KOPT-K1 (cell line): ENCODE data around the gene FRMPD3.
"Not testable (repeated sequence)": the region's sequence is repeated elsewhere in the genome, so short reads cannot be mapped to it uniquely, and the experiment has no call there.

Experiments
- H3K27ac ChIP-seq: fragments of 200-600 bp; sonication (generic); 2 replicates; pipeline ENCODE4 v1.5.1; 2016; ENCODE audit warnings: antibody characterized with exemption, mild to moderate bottlenecking, low read depth, low read length; ENCODE audit not compliant: poor library complexity, severe bottlenecking
- H3K36me3 ChIP-seq: fragments of 200-600 bp; sonication (generic); 2 replicates; pipeline ENCODE4 v1.5.1; 2017; ENCODE audit warnings: antibody characterized with exemption, mild to moderate bottlenecking, low read length, moderate library complexity; ENCODE audit not compliant: insufficient read depth
- H3K9me3 ChIP-seq: fragments of 200-600 bp; sonication (generic); 2 replicates; pipeline ENCODE4 v1.5.1; 2017; ENCODE audit warnings: antibody characterized with exemption, low read length, mild to moderate bottlenecking; ENCODE audit not compliant: insufficient read depth, poor library complexity, severe bottlenecking

Gene FRMPD3

DNA sequence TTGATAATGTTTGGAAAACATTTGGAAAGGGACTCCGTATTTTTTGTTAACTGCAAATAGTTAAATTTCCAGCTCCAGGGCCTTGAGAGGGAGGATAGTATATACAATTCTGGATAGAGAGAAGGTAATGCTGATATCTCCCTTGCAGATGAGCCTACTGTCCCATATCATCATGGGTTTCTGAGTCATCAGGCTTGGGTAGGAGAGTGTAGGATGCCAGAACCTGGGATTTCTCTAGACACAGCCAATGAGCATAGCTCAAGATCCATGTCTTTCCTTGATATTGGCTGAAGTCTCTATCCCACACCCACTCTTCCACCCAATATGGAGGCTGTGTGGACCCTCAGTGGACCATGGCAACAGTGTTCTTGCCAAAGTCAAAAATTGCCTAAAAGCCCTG is 7.8 kb downstream of the FRMPD3 start:
- no peaks in the 10 kb centered on the region for H3K9me3 ChIP-seq
- H3K27ac ChIP-seq = no peak overlapping the region
- no peaks in the 10 kb centered on the region for H3K36me3 ChIP-seq

DNA sequence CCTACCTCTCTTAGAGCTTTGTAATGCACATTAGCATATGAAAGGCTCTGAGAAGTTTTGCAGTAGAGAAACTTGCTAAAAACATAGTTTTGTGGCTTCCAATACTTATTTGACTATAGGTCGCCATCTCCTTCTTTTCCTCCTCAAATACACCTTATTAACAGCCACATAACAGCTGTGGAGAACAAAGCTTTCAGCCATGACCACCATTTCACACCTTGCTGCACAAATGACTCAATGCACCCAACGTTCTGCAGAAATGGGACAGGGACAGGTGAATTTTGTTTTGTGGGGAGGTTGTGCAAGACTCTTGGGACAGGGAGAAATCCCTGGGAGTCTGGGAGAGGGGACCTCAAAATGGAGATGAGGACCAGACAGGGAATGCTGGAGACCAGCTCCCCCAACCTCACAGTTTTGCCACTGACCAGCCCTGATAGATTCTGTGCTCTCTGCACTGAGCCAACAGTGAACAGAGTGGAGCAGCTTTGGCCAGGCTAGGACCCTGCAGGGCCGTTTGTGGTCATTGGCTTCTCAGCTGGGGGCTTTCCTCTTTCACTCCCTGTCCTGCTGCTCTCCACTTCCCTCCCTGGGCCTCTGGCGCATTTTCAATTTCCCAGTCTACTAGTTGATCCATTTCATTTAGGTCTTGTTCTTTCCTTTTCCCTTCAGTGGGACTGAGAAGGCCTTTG is 16.6 kb downstream of the FRMPD3 start:
- H3K27ac ChIP-seq = no peak overlapping the region
- H3K9me3 ChIP-seq = no peaks in the 10 kb centered on the region
- no peaks in the 10 kb centered on the region for H3K36me3 ChIP-seq

DNA sequence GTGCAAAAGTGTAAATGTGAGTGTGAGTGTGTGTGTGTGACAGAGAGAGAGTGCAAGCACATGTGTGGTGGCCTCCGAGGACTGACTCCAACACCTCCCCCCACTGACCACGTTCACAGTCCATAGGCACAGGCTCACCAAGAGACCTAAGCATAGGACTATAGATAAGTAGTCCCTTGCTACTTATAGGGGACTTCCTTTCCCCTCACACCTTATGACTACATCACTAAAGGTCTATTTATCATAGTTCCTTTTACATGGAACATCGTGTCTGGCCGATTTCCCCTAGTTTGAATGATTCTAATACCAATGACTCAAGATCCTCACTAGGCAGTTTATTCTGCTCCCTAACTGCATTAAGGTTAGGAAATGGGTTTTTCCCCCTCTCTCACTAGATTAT is 17.8 kb downstream of the FRMPD3 start:
- Histone ChIP-seq H3K36me3 (no peaks in the 10 kb centered on the region), H3K9me3 (no peaks in the 10 kb centered on the region), H3K27ac (no peak overlapping the region)

DNA sequence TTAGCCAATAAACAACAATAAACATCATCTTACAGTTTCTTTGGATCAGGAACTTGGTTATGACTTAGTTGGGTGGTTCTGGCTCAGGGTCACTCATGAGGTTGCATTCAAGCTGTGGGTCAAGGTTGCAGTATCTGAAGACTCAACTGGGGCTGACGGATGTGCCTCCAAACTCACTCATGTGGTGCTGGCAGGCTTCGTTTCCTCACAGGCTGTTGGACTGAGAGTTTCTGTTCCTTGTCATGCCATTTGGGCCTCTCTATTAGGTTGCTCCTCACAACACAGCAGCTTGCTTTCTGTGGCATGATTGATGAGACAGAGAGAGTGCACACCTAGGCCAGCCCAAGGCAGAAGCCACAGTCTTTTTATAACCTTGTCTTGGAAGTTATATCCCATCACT is 20.7 kb downstream of the FRMPD3 start:
- Histone ChIP-seq H3K36me3 (no peaks in the 10 kb centered on the region), H3K27ac (no peak overlapping the region), H3K9me3 (no peaks in the 10 kb centered on the region)

DNA sequence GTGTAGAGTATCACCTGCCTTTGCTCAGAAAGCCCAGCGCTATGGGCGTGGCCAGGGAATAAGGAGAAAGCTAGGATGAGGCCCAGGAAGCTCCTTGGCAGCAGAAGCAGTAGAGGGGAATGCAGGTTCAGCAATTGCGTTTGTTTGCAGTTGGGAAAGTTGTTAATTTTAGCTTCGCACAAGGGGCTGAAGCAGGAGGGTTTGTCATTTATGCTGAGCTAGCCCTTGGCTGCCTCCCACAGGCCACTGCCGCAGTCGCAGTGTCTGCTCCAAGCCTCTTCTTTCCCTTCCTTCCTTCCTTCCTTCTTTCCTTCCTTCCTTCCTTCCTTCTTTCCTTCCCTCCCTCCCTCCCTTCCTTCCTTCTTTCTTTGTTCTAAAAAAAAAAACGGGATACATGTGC is 21.5 kb downstream of the FRMPD3 start:
- Histone ChIP-seq H3K9me3 (no peaks in the 10 kb centered on the region), H3K36me3 (no peaks in the 10 kb centered on the region), H3K27ac (no peak overlapping the region)

DNA sequence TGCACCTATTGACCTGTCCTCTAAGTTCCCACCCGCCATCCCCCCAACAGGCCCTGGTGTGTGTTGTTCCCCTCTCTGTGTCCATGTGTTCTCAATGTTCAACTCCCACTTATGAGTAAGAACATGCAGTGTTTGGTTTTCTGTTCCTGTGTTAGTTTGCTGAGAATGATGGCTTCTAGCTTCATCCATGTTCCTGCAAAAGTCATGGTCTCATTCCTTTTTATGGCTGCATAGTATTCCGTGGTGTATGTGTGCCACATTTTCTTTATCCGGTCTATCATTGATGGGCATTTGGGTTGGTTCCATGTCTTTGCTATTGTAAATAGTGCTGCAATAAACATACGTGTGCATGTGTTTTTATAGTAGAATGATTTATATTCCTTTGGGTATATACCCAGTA is 22.0 kb downstream of the FRMPD3 start:
- H3K36me3 ChIP-seq, H3K27ac ChIP-seq: not testable (repeated sequence)

DNA sequence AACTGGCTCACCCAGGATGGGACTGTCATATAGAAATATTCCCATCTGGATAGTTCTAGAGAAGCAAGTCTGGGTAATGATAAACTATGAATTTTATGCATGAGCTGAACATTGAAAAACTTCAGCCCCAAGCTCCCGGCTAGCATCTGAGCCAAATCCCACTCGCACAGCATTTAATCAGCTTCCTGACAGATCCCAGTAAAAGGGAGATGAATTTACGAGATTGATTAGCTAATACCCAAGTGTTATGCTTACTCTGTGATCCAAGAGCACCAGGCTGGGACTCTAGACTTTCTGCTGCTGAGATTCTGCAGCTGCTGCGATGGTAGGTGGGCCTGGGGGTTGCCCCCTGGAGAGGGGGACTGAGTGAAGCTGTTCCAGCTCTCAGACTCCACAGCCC is 28.0 kb downstream of the FRMPD3 start:
- H3K36me3 ChIP-seq = no peaks in the 10 kb centered on the region
- H3K27ac ChIP-seq = no peak overlapping the region
- H3K9me3 ChIP-seq = no peaks in the 10 kb centered on the region

More for the DNA sequence above, 22.0 kb downstream of the FRMPD3 start:
- not testable (repeated sequence) for H3K9me3 ChIP-seq

DNA sequence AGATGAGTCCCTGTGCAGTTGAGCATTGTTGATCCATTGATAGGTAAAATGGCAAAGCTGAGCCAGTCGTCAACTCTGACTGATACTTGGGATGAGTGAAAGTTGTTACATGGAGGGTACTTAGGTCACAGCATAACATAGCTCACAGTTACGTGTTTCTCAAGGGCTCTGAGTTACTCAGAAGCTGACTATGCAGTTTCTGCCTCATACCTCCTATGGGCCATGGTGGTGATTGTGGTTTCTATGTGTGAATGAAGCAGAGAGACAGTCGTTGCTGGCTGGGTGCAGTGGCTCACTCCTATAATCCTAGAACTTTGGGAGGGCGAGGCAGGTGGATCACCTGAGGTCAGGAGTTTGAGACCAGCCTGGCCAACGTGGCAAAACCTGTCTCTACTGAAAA is 30.8 kb downstream of the FRMPD3 start:
- H3K27ac ChIP-seq = no peak overlapping the region
- H3K9me3 ChIP-seq = no peaks in the 10 kb centered on the region
- no peaks in the 10 kb centered on the region for H3K36me3 ChIP-seq

DNA sequence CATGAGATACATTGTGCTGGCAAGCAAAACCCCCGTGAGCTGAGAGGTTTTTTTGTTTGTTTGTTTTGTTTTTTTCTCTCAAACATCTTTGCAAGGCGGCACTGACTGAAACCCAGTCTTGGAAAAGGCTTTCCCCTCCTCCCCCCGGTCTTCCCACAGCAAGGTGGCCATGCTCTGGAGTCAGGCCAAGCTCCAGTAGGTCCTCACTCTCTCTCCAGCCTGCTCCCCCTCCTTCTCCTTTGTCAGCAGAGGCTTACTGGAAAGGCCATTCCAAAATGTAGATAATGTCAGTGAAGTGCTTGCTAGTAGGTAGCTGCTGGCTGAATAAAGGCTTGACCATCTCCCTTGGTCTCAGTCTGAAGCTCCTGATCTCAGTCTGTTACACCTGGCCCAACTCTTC is 32.6 kb downstream of the FRMPD3 start:
- Histone ChIP-seq H3K36me3 (no peaks in the 10 kb centered on the region), H3K9me3 (no peaks in the 10 kb centered on the region), H3K27ac (no peak overlapping the region)

DNA sequence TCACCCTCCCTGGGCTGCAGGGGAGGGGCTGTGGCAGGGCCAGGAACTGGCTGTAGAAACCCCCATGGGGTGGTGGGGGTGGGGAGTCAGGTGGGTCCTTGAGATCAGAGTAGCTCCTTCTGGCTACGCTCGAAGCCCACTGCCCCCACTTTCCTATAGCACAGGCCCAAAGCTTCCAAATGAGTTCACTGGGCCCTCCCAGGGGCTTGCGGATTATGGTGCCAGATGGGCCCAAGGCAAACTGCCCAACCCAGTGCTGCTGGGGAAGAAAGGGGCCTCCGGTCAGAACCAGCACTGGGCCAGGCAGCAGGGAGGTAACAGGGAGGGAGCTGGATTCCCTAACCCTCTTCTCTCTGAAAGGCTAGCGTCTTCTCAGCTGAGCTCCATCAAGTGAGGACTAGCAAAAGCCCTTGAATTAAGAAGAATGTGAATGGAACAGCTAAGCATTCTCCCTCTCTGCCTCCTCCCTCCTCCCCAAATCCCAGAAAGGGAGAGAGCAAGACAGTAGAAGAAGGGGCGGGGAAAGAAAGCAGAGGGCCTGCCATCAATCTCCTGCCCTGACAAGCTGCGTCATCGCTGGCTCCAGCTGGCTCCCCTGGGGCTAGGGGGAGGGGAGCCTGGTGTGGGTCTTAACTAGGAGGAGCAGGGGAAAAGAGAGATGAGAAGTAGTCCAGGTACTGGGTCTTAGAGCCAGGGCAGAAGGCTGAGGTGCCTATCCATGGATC is 34.7 kb downstream of the FRMPD3 start:
- no peak overlapping the region for H3K27ac ChIP-seq

DNA sequence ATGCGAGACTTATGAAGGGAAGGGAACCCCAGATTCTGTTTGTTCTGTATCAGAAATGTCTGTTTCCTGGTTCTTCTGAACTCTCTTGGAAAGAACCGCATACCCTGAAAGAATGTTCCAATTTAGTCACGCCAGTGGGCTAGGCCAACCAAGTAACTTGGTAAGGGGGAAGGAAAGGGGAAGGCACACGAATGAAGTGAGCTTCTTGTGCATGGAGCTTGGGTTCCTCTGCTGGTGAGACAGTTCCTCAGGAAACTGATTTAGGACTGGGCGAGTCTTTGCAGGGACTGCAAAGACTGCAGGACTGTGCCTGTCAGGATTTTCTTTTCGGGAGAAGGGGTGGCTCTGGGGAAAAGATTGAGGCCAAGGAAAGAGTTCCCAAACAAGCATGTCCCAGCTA is 35.6 kb downstream of the FRMPD3 start:
- H3K36me3 ChIP-seq = no peaks in the 10 kb centered on the region
- H3K9me3 ChIP-seq = no peaks in the 10 kb centered on the region
- H3K27ac ChIP-seq = no peak overlapping the region

More for the DNA sequence above, 34.7 kb downstream of the FRMPD3 start:
- Histone ChIP-seq H3K9me3 (no peaks in the 10 kb centered on the region), H3K36me3 (no peaks in the 10 kb centered on the region)

DNA sequence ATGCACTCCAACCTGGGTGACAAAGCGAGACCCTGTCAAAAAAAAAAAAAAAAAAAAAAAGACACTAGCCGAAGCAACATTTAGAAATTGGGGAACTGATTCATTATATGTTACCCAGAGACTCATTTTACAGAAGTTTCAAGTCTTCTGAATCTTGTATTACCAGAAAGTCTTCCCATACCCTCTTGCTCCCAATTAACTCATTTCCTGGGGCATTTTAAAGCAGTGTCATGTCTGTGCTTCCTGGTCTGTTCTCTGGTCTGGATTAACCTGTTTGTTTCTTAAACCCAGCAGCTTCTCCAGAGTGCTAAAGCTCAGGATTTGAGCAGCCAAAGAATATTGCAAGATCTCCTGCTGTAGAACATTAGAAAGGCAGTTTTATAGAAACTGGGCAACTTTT is 43.7 kb downstream of the FRMPD3 start:
- no peaks in the 10 kb centered on the region for H3K36me3 ChIP-seq
- no peaks in the 10 kb centered on the region for H3K9me3 ChIP-seq
- no peak overlapping the region for H3K27ac ChIP-seq

DNA sequence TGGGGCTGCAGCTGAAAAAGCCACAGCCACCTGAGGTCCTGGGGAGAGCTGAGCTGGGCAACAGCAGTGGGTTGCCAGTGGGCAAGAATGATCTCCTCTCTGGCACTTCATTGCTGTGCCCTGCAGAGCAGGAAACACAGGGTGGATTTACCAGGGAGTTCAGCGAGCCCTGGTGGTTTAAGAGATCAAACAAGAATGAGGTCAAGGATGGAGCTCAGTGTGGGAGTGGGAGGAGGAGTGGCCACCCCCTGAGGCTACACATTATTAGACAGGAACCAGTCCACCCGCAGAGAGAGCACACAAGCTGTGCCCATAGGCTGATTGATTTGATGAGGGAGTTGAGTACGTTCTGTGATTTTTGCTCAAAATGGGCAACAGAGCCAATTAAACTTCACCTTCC is 47.3 kb downstream of the FRMPD3 start:
- H3K27ac ChIP-seq = no peak overlapping the region
- H3K36me3 ChIP-seq = no peaks in the 10 kb centered on the region
- H3K9me3 ChIP-seq = no peaks in the 10 kb centered on the region
